Fibroblast of skin of left quadriceps (primary cell): ENCODE data around the gene PEX5L.
A peak's percentile ranks its signal among the peaks of the same experiment; 100 is the strongest.
"Not testable (repeated sequence)": the region's sequence is repeated elsewhere in the genome, so short reads cannot be mapped to it uniquely, and the experiment has no call there.

Source experiments
- DNase-seq, 2 experiments: peaks; one replicate each; pipeline ENCODE4 v3.0.0-alpha.2; 2013; ENCODE audit warnings: low read depth in 2 of 2

The PEX5L gene

GRCh38 chr3:179840985-179841384 is 195.8 kb downstream of the PEX5L start:
- DNase-seq: peak; percentile 25 to 30

GRCh38 chr3:179837374-179837773 is 199.4 kb downstream of the PEX5L start:
- DNase-seq: no peak

GRCh38 chr3:179833294-179833693 is 203.4 kb downstream of the PEX5L start:
- DNase-seq: no peak

DNA sequence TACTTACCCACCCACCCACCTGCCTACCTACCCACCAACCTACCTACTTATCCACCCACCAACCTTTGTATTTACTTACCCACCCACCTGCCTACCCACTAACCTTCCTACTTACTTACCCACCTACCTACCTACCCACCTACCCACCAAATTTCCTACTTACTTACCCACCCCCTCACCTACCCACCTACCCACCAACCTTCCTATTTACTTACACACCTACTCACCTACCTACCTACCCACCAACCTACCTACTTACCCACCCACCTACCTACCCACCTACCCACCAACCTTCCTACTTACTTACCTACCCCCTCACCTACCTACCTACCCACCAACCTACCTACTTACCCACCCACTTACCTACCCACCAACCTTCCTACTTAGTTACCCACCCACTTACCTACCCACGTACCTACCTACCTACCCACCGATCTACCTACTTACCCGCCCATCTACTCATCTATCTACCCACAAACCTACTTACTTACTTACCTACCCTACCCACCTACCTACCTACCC is 204.3 kb downstream of the PEX5L start:
- DNase-seq: no peak

GRCh38 chr3:179829401-179829800 is 207.3 kb downstream of the PEX5L start:
- DNase-seq: no peak

GRCh38 chr3:179828738-179829137 is 208.0 kb downstream of the PEX5L start:
- DNase-seq: no peak

- no peak for DNase-seq
Observed at GRCh38 chr3:179826247-179826637, 210.5 kb downstream of the PEX5L start.

GRCh38 chr3:179825527-179826246 is 211.1 kb downstream of the PEX5L start:
- no peak for DNase-seq

GRCh38 chr3:179822296-179822695 is 214.4 kb downstream of the PEX5L start:
- DNase-seq: no peak

- no peak for DNase-seq
Observed at GRCh38 chr3:179819379-179819778, 217.4 kb downstream of the PEX5L start.

GRCh38 chr3:179812096-179812382 is 224.7 kb downstream of the PEX5L start:
- no peak for DNase-seq

DNA sequence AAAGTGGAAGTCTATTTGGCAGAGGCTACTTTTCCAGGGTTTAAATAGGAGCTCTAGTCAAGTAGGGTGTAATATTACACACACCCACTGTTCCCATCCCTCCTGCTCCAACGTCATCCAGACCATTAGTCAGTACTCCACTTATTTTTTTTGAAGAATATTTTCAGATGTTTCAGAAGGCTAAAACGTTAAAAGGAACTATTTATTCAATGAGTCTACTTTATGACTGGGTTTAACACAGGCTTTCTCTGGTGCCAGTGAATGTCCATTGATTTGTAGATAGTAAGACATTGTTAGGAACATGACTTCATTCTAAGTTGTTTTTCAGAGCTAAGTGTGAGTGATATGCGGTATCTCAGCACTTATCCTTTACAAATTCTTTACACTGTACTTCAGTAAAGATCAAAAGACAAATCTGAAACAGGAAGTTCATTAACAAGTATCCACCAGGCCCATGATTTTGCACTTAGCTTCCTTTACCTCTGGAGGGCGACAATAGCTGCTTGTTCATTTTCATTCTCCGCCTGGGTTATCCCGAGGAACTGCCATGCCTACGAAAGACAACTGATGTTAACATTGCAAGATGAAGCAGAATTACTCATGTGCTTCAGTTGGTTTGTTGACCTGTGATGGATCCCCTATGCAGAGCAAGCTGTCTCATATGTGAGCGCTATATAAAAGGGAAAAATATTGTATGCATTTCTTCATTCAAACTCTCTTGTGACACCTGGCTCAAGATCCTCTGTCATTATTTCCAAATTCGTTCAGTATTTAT is 225.2 kb downstream of the PEX5L start:
- DNase-seq: peak; percentile 54 to 63

- DNase-seq: no peak
Observed at GRCh38 chr3:179809639-179810038, 227.1 kb downstream of the PEX5L start.

DNA sequence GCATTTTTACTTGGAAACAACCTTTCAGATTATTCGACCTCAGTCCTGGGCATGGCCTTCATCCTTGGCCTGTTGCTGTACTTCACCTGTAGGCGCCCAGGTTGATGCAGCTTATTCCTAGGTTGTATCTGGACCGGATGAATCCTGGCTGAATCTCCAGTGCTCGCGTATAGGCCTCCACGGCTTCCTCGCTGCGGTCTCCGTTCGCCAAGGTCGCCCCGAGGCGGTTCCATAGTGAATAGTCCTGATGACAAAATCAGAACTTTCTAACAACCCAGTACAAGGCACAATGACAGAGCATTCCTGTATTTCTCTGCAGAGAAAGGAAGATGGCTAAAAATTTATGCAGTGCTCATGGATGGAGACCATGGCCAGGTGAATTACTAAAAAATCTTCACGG is 229.1 kb downstream of the PEX5L start:
- no peak for DNase-seq

- no peak for DNase-seq
Observed at GRCh38 chr3:179806177-179806576, 230.6 kb downstream of the PEX5L start.

DNA sequence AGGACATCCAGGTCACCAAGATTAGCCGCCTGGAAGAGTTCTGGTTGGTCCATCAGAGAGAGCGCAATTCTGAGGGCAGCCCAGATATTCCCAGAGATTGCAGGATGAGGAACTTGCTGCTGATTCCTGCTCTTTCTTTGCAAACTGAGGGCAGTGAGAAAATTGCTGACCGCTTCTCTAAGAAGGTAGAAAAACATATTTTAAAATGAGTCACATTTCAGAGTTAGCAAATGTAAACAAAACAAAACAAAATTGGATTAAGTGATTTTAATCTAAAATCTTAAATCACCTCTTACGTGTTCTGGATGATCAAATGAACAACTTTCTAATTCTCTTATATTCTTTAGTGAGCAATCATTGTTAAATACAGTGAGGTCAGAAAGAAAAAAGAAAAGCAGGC is 234.9 kb downstream of the PEX5L start:
- DNase-seq: no peak

GRCh38 chr3:179801263-179801662 is 235.5 kb downstream of the PEX5L start:
- peak; percentile 87 for DNase-seq

DNA sequence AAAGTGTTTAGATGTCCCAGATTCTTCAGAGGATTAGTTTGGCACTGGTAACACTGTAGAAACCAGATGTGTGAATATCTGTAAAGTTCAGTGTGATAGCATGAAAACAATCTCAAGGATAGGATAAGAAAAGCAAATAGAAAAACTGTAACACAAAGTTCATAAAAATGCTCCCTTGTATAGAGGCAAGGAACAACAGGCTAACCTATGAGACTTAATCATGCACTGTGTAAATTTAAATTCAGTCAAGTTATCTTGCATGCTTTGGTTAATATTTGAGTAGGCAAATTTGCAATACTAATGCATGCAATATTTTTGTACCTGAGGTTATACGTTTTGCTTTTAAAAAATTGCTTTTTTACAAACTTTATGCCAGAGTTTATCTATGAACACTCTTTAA is 239.5 kb downstream of the PEX5L start:
- no peak for DNase-seq

GRCh38 chr3:179796421-179796820 is 240.3 kb downstream of the PEX5L start:
- DNase-seq: no peak

- DNase-seq: no peak
Observed at GRCh38 chr3:179794355-179794754, 242.4 kb downstream of the PEX5L start.

GRCh38 chr3:179791793-179792192 is 244.9 kb downstream of the PEX5L start:
- no peak for DNase-seq

GRCh38 chr3:179788996-179789395 is 247.7 kb downstream of the PEX5L start:
- DNase-seq: no peak

DNA sequence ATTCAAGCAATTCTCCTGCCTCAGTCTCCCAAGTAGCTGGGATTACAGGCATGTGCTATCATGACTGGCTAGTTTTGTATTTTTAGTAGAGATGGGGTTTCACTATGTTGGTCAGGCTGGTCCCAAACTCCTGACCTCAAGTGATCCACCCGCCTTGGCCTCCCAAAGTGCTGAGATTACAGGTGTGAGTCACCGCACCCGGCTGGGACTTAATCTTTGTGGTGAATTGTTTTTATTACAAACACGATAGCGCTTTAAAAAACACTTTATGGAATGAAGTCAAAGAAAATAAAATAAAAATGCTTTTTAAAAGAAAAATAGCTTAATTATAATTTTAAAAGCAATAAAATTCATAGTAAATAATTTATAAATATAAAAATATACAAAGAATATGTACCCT is 253.9 kb downstream of the PEX5L start:
- DNase-seq: not testable (repeated sequence)
